ENCODE data around the gene CELF5. TPM values are rescaled to one million over a fixed set of nuclear protein-coding genes. Genes with fewer than 3 reads are reported as not detected.

The CELF5 gene
- total RNA-seq, 1 donor from 2014 or later, result not detected

DNA sequence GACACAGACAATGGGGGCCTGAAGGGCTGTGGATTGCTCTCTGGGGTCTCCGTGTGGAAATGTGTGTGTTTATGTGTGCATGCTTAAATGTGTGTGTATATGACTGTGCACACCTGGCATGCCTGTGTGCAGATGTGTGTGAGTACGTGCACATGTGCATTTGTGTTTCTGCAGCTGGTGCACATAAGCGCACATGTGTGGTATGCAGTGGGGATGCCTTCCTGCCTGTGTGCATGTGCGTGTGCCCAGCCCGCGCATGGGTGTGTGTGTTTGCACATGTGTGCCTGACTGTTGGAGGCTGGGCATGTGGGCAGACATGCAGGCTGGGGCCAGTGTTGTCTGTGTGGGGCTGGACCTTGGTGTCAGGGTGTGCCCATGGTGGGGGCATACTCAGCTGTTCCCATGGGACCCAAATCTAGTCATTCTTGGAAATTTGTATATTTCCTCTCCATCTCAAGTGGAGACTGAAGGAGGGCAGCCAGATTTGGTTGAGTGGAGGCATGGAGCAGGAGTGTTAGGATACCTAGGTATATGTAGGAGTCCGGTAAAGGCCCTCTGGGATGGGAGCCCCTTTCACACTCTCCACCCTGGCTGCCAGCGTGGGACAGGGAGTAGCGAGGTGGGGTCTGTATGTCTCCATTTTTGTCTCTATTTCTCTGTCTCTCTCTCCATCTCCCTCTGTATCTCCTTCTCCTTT is 49.9 kb downstream of the CELF5 start:
- H3K9me3 ChIP-seq, result no peaks in the 10 kb centered on the region
- no peaks in the 10 kb centered on the region for H3K36me3 ChIP-seq
- ATAC-seq (no peak), DNase-seq (no peak)
- no peak overlapping the region for H3K4me3 ChIP-seq
- intact Hi-C loops (cut with DNase I), result no loop called here
- TF ChIP-seq CTCF (IDR thresholded peaks at IDR 0.05), result no peak
- no peak overlapping the region for H3K27ac ChIP-seq
- peaks cover 49% of the 10 kb centered on the region for H3K27me3 ChIP-seq (ENCODE audit: low read depth)
- peaks cover 6% of the 10 kb centered on the region for H3K4me1 ChIP-seq

GRCh38 chr19:3274942-3275582 is 50.6 kb downstream of the CELF5 start:
- TF ChIP-seq CTCF (IDR thresholded peaks at IDR 0.05), result no peak
- DNase-seq, result no peak
- Histone ChIP-seq H3K36me3 (no peaks in the 10 kb centered on the region), H3K4me1 (peaks cover 6% of the 10 kb centered on the region), H3K27me3 (ENCODE audit: low read depth) (peaks cover 45% of the 10 kb centered on the region), H3K27ac (no peak overlapping the region), H3K9me3 (no peaks in the 10 kb centered on the region), H3K4me3 (peak overlapping the region; percentile 50)
- intact Hi-C loops (cut with DNase I), result no loop called here
- ATAC-seq, result peak in 1 of 2 donors; percentile 40

- Histone ChIP-seq H3K4me3 (peak overlapping the region; percentile 50), H3K27me3 (ENCODE audit: low read depth) (peaks cover 42% of the 10 kb centered on the region), H3K27ac (no peak overlapping the region), H3K4me1 (peaks cover 6% of the 10 kb centered on the region), H3K9me3 (no peaks in the 10 kb centered on the region), H3K36me3 (no peaks in the 10 kb centered on the region)
- TF ChIP-seq CTCF (IDR thresholded peaks at IDR 0.05), result peak; percentile 34
- intact Hi-C loops (cut with DNase I), result no loop called here
- DNase-seq (peak; percentile 76), ATAC-seq (peak; percentile 89 to 90)
Measured at GRCh38 chr19:3275583-3276340, 51.3 kb downstream of the CELF5 start.

DNA sequence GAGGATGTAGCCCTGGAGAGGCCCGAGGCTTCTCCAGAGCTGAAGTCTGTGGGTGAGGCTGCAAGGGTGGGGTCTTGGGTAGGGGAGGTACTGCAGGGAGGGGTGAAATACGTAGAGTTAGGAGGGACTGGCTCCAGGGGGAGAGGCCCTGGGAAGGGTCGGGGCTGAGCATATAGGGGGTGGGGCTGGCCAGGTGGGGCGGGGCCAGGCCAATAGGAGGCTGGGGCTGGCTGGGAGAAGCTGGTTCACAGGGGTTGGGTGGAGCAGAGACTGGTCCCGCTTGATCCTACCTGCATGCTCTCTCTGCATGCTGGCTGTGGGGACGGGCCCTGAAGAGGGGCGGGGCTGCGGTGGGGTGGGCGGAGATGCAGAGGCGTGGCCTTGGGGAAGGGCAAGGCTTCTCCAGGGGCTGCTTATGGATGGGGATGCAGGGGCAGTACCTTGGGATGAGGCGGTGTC is 51.9 kb downstream of the CELF5 start:
- Histone ChIP-seq H3K36me3 (no peaks in the 10 kb centered on the region), H3K4me3 (no peak overlapping the region), H3K9me3 (no peaks in the 10 kb centered on the region), H3K27me3 (ENCODE audit: low read depth) (peaks cover 41% of the 10 kb centered on the region), H3K27ac (no peak overlapping the region), H3K4me1 (peaks cover 6% of the 10 kb centered on the region)
- DNase-seq (peak; percentile 52), ATAC-seq (peak; percentile 65 to 66)
- intact Hi-C loops (cut with DNase I), result no loop called here
- TF ChIP-seq CTCF (IDR thresholded peaks at IDR 0.05), result no peak

- H3K27me3 ChIP-seq (ENCODE audit: low read depth), result peaks cover 44% of the 10 kb centered on the region
- TF ChIP-seq CTCF (IDR thresholded peaks at IDR 0.05), result no peak
- peaks cover 6% of the 10 kb centered on the region for H3K4me1 ChIP-seq
- DNase-seq, result no peak
- H3K9me3 ChIP-seq, result no peaks in the 10 kb centered on the region
- H3K4me3 ChIP-seq, result no peak overlapping the region
- intact Hi-C loops (cut with DNase I), result no loop called here
- ATAC-seq, result no peak
- H3K27ac ChIP-seq, result no peak overlapping the region
- H3K36me3 ChIP-seq, result no peaks in the 10 kb centered on the region
Measured at GRCh38 chr19:3277649-3278048, 53.2 kb downstream of the CELF5 start.
